Activated T-helper 17 cell treated with anti-CD3 and anti-CD28 coated beads, Interleukin-2, amount 50 U/mL, for 72 hours (primary cell): ENCODE data around the gene MXRA8. TPM values are rescaled to one million over a fixed set of nuclear protein-coding genes. Genes with fewer than 3 reads are reported as not detected.
"Not testable (repeated sequence)": the region's sequence is repeated elsewhere in the genome, so short reads cannot be mapped to it uniquely, and the experiment has no call there.

Experiments used
- ATAC-seq: fragments of 150-1000 bp; cut with Tn5 transposase; replicated peaks from 2 replicates; pipeline ENCODE4 v1.10.0; 2021; ENCODE audit warnings: mild to moderate bottlenecking, moderate library complexity
- H3K27ac Mint-ChIP-seq: one replicate; pipeline ENCODE4 v1.8.0; 2022; ENCODE audit warnings: mixed read lengths
- H3K27me3 Mint-ChIP-seq: one replicate; pipeline ENCODE4 v1.8.0; 2022; ENCODE audit warnings: mixed read lengths
- H3K36me3 Mint-ChIP-seq: one replicate; pipeline ENCODE4 v1.8.0; 2022; ENCODE audit warnings: low read depth, mild to moderate bottlenecking, mixed read lengths
- H3K4me1 Mint-ChIP-seq: one replicate; pipeline ENCODE4 v1.8.0; 2022; ENCODE audit warnings: mixed read lengths
- H3K4me3 Mint-ChIP-seq: one replicate; pipeline ENCODE4 v1.8.0; 2022; ENCODE audit warnings: mild to moderate bottlenecking, mixed read lengths
- H3K9me3 Mint-ChIP-seq: one replicate; pipeline ENCODE4 v1.8.0; 2022; ENCODE audit warnings: mixed read lengths
- total RNA-seq, 2 donors: library from RNA; stranded (reverse); gene quantifications; one replicate each; pipeline ENCODE4 v1.2.3, GENCODE V29; 2022

MXRA8 gene
- under 1 TPM in 1 of 2 donors, not detected in 1; 0.56 TPM for total RNA-seq

GRCh38 chr1:1358433-1359271 is at the start of gene MXRA8:
MXRA8 (minus strand) TSS chr1:1358555; CDS start chr1:1358504, 51 bp downstream.
- H3K36me3 Mint-ChIP-seq, result no peaks in the 10 kb centered on the region
- peaks cover 6% of the 10 kb centered on the region for H3K4me1 Mint-ChIP-seq
- peaks cover 2% of the 10 kb centered on the region for H3K27me3 Mint-ChIP-seq
- H3K4me3 Mint-ChIP-seq, result peak within 1 kb of the TSS; percentile 12
- ATAC-seq, result peak; percentile 32
- no peaks in the 10 kb centered on the region for H3K9me3 Mint-ChIP-seq
- H3K27ac Mint-ChIP-seq, result no peak within 1 kb of the TSS

- H3K27me3 Mint-ChIP-seq, result no peaks in the 10 kb centered on the region
- H3K27ac Mint-ChIP-seq, result peak overlapping the region; percentile 89
- peaks cover 68% of the 10 kb centered on the region for H3K36me3 Mint-ChIP-seq
- H3K9me3 Mint-ChIP-seq, result no peaks in the 10 kb centered on the region
- peak; percentile 17 for ATAC-seq
- peaks cover 5% of the 10 kb centered on the region for H3K4me1 Mint-ChIP-seq
- H3K4me3 Mint-ChIP-seq, result peak overlapping the region; percentile 90
These were observed 49.4 kb upstream of the MXRA8 start for GRCh38 chr1:1407636-1408318.

- H3K4me1 Mint-ChIP-seq, result peaks cover 5% of the 10 kb centered on the region
- H3K4me3 Mint-ChIP-seq, result peak within 1 kb of the TSS; percentile 90
- no peaks in the 10 kb centered on the region for H3K9me3 Mint-ChIP-seq
- peak; percentile 98 for ATAC-seq
- no peaks in the 10 kb centered on the region for H3K27me3 Mint-ChIP-seq
- peak within 1 kb of the TSS; percentile 93 for H3K27ac Mint-ChIP-seq
- peaks cover 75% of the 10 kb centered on the region for H3K36me3 Mint-ChIP-seq
These were observed 48.7 kb upstream of the MXRA8 start, which contains the start of gene MRPL20 for GRCh38 chr1:1406821-1407635. MRPL20 (minus strand) TSS chr1:1407293; CDS start chr1:1407217, 76 bp downstream.

GRCh38 chr1:1406101-1406820 is 47.9 kb upstream of the MXRA8 start:
- no peaks in the 10 kb centered on the region for H3K27me3 Mint-ChIP-seq
- H3K9me3 Mint-ChIP-seq, result no peaks in the 10 kb centered on the region
- ATAC-seq, result no peak
- peaks cover 5% of the 10 kb centered on the region for H3K4me1 Mint-ChIP-seq
- H3K36me3 Mint-ChIP-seq, result peaks cover 83% of the 10 kb centered on the region
- peak overlapping the region; percentile 93 for H3K27ac Mint-ChIP-seq
- peak overlapping the region; percentile 90 for H3K4me3 Mint-ChIP-seq

GRCh38 chr1:1403653-1404052 is 45.3 kb upstream of the MXRA8 start:
- ATAC-seq, result no peak
- peaks cover 5% of the 10 kb centered on the region for H3K4me1 Mint-ChIP-seq
- no peaks in the 10 kb centered on the region for H3K27me3 Mint-ChIP-seq
- H3K9me3 Mint-ChIP-seq, result no peaks in the 10 kb centered on the region
- H3K27ac Mint-ChIP-seq, result peak overlapping the region; percentile 62
- H3K4me3 Mint-ChIP-seq, result peak overlapping the region; percentile 19
- H3K36me3 Mint-ChIP-seq, result peaks cover 94% of the 10 kb centered on the region

- ATAC-seq, H3K4me1 Mint-ChIP-seq, H3K4me3 Mint-ChIP-seq, H3K27me3 Mint-ChIP-seq, H3K9me3 Mint-ChIP-seq: not testable (repeated sequence)
- Mint-ChIP-seq H3K36me3 (peaks cover 93% of the 10 kb centered on the region), H3K27ac (peak overlapping the region; percentile 62)
These were observed 44.6 kb upstream of the MXRA8 start for GRCh38 chr1:1402901-1403392.

- Mint-ChIP-seq H3K27ac (peak overlapping the region; percentile 67), H3K27me3 (no peaks in the 10 kb centered on the region), H3K4me3 (peak overlapping the region; percentile 84), H3K9me3 (no peaks in the 10 kb centered on the region), H3K36me3 (peaks cover 93% of the 10 kb centered on the region), H3K4me1 (peaks cover 5% of the 10 kb centered on the region)
- no peak for ATAC-seq
These were observed 43.9 kb upstream of the MXRA8 start for GRCh38 chr1:1402072-1402900.

- Mint-ChIP-seq H3K27ac (peak overlapping the region; percentile 85), H3K9me3 (no peaks in the 10 kb centered on the region), H3K4me1 (peaks cover 5% of the 10 kb centered on the region), H3K27me3 (no peaks in the 10 kb centered on the region), H3K4me3 (peak overlapping the region; percentile 84), H3K36me3 (peaks cover 92% of the 10 kb centered on the region)
- no peak for ATAC-seq
These were observed 43.2 kb upstream of the MXRA8 start for GRCh38 chr1:1401457-1402010.

- peak overlapping the region; percentile 85 for H3K27ac Mint-ChIP-seq
These were observed 42.5 kb upstream of the MXRA8 start for GRCh38 chr1:1400576-1401456.

GRCh38 chr1:1399872-1400575 is 41.7 kb upstream of the MXRA8 start:
- H3K36me3 Mint-ChIP-seq, result peaks cover 89% of the 10 kb centered on the region
- H3K4me1 Mint-ChIP-seq, result peaks cover 12% of the 10 kb centered on the region
- H3K27ac Mint-ChIP-seq, result peak overlapping the region; percentile 85
- H3K4me3 Mint-ChIP-seq, result peak overlapping the region; percentile 84
- no peaks in the 10 kb centered on the region for H3K9me3 Mint-ChIP-seq
- no peaks in the 10 kb centered on the region for H3K27me3 Mint-ChIP-seq
- ATAC-seq, result no peak

More at GRCh38 chr1:1400576-1401456, 42.5 kb upstream of the MXRA8 start:
- Mint-ChIP-seq H3K4me3 (peak overlapping the region; percentile 84), H3K36me3 (peaks cover 89% of the 10 kb centered on the region), H3K9me3 (no peaks in the 10 kb centered on the region), H3K27me3 (no peaks in the 10 kb centered on the region), H3K4me1 (peaks cover 5% of the 10 kb centered on the region)
- ATAC-seq, result no peak

- H3K4me1 Mint-ChIP-seq, result peaks cover 12% of the 10 kb centered on the region
- H3K9me3 Mint-ChIP-seq, result no peaks in the 10 kb centered on the region
- H3K27me3 Mint-ChIP-seq, result no peaks in the 10 kb centered on the region
- peak; percentile 99 for ATAC-seq
- peaks cover 89% of the 10 kb centered on the region for H3K36me3 Mint-ChIP-seq
- peak within 1 kb of the TSS; percentile 95 for H3K4me3 Mint-ChIP-seq
- H3K27ac Mint-ChIP-seq, result peak within 1 kb of the TSS; percentile 95
These were observed 41.0 kb upstream of the MXRA8 start, which contains the start of gene CCNL2 for GRCh38 chr1:1399187-1399871. CCNL2 (minus strand) TSS chr1:1399335; CDS start chr1:1399306, 29 bp downstream.
